Fibroblast of mammary gland (primary cell): ENCODE measurements around the gene SYCE1.
"Not testable (repeated sequence)": the region's sequence is repeated elsewhere in the genome, so short reads cannot be mapped to it uniquely, and the experiment has no call there.

Experiments used
- DNase-seq: peaks from one replicate; pipeline ENCODE4 v3.0.0-alpha.2; 2010; ENCODE audit warnings: low read depth
- H3K4me3 ChIP-seq: 2 replicates; pipeline ENCODE4 v1.5.1; 2011; ENCODE audit warnings: low read depth, mild to moderate bottlenecking, low read length, moderate library complexity; ENCODE audit not compliant: control insufficient read depth
- CTCF ChIP-seq: conservative IDR thresholded peaks from 2 replicates; pipeline ENCODE4 v1.5.1; 2011; ENCODE audit warnings: low read depth, low read length, inconsistent platforms; ENCODE audit not compliant: control insufficient read depth, insufficient read depth

The SYCE1 gene

GRCh38 chr10:133525444-133525843, 39.9 kb downstream of the SYCE1 start:
- H3K4me3 ChIP-seq, result no peak overlapping the region
- no peak for DNase-seq
- TF ChIP-seq CTCF, result no peak

- no peak for TF ChIP-seq CTCF
- H3K4me3 ChIP-seq, result no peak overlapping the region
- no peak for DNase-seq
Measured at GRCh38 chr10:133523631-133524203, 41.7 kb downstream of the SYCE1 start.

- H3K4me3 ChIP-seq, result peak overlapping the region; percentile 44
Measured at GRCh38 chr10:133520193-133520738, 45.1 kb downstream of the SYCE1 start.

DNA sequence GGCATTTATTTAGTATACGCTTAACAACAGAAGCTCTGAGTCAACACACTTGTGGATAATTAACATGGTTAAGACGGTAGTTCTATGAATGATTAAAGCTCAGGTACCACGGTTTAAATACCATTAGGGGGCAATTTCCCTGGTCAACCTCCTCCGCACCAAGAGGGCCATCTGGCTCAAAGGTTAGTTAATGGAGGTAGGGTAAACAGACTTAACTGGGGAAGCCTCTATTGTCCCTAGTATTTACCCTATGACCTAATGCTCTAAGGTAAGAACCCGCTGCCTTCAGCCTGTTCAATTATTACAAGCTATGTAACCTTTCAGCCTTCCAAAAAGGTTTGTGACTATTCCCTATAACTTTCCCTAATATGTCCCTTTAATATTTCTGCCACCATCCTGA, 46.9 kb downstream of the SYCE1 start:
- DNase-seq, H3K4me3 ChIP-seq: not testable (repeated sequence)

More at GRCh38 chr10:133520193-133520738, 45.1 kb downstream of the SYCE1 start:
- peak; percentile 61 for TF ChIP-seq CTCF
- DNase-seq, result peak; percentile 44

- no peak for DNase-seq
- TF ChIP-seq CTCF, result no peak
- H3K4me3 ChIP-seq, result no peak overlapping the region
Measured at GRCh38 chr10:133516057-133516456, 49.3 kb downstream of the SYCE1 start.

DNA sequence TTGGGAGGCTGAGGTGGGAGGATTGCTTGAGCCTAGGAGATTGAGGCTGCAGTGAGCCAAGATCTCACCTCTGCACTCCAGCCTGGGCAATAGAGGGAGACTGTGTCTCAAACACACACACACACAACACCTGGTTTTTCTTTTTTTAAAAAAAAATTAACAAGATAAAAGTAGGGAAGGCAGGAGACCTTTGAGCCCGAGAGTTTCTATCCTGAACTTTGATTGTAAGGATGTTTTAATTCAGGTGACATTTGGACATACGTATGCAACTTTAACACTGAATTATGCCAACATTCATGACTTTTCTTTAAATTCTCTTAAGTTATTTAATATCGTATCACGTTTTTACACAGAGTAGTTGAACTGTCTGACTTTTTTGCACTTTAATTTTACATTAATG, 49.9 kb downstream of the SYCE1 start:
- H3K4me3 ChIP-seq, result no peak overlapping the region
- DNase-seq, result no peak
- no peak for TF ChIP-seq CTCF

DNA sequence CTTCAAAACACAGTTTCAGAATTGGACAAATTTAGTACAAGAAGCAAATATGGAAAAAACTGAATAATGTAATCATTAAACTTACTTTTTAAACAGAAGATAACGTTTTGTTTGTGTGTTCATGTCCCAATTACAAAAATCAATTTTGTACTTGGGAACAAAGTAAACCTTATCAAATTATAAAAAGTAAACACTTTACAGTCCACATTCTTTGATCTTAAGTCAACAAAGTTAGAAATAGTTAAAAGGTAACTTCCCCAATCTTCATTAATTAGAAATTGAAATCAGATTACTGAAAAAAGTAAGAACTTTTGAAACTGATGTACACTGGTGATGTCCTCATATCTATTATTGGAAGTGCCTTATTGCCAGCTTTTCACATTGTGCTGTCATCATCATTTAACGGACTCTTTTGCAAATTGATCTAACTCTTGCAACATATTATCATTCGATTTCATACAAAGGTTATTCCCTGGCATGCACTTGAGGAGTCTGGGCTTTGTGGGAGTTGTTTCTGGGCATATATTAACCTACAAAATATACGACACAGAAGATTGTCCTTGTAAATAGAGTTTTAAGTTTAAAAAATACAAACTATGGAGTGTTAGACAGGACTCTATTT, 53.4 kb downstream of the SYCE1 start:
- no peak for DNase-seq
- no peak for TF ChIP-seq CTCF
- no peak overlapping the region for H3K4me3 ChIP-seq
